CD4-positive, alpha-beta T cell treated with Interleukin-4 for 1 hour (primary cell): ENCODE results near the gene XXYLT1.

Experiments used
- DNase-seq, 2 donors: peaks; one replicate each; pipeline ENCODE4 v3.0.0-alpha.2; 2020 to 2022

Gene XXYLT1

DNA sequence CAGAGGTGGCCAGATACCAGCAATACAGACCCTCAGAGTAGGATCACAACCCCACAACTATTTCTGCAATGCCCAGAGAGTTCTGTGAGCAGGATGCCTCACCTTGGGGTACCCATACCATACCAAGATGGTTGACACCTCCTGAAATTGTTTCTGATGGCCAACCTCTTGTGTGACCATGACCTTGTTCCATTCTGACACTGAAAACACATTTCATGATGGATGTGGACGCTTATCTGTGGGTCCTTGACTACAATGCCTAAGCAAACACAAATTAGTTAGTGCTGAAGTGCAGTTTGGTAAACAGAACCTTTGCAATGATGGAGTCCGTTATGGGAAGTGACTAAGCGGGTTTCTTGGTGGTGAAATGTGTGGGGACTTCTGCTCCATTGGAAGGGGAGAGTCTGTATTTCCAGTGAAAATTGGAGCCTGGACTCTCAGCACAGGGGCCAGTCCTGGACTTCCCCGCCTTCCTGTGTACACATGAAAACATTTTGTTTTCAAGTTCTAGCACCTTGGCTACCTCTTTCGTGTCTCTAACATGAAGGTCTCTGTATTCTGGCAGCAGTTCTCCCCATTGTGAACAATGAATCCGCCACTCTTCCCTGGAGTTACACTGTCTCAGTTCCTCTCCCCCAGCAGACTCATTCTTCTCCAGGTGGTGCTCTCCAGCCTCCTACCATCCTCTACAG, 106.2 kb downstream of the XXYLT1 start:
- peak in 1 of 2 donors; percentile 51 for DNase-seq

- DNase-seq, result no peak
Observed at GRCh38 chr3:195163719-195164572, 107.0 kb downstream of the XXYLT1 start.

DNA sequence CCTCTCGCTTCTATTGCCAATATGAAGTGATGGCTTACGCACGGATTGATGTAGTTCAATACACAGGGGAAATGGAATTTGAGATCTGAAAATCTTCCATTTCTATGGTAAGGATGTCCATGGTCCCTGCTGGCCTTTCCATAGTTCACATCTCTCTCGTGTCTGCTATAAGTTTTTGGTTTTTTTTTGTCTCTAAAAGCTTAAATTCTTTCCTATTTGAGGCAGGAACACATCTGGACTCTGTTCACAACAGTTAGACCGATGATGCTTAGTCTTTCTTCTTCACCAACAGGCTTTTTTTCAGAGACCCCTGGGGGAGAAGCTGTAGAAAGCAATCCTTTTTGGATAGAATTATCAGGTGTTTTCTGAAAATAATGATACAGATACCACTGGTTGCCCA, 108.1 kb downstream of the XXYLT1 start:
- no peak for DNase-seq

GRCh38 chr3:195162033-195162669, 108.8 kb downstream of the XXYLT1 start:
- peak in 1 of 2 donors; percentile 23 for DNase-seq

DNA sequence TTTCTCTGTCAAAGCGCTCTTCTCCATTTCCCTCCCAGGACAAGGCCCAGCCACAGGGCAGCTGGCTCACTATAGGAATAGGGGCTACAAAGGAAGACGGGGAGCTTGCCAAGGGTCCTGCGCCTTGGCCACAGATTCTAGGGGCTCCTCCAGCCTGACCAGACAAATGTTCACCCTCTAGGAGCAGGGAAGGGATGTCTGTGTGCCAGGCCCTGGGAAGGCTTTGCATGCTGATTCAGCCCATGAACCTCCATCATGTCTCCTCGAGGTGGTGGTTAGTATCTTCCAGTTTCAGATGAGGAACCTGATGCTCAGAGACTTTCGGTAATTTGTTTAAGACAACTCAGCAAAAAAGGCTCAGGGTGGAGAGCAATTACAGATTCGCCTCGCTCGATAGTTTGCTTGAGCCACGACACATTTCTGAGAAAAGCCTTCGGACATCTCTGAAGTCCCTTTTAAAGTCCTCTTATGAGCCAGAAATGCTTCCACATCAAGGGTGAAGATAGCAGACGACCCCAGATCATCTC, 110.0 kb downstream of the XXYLT1 start:
- no peak for DNase-seq

GRCh38 chr3:195160257-195160898, 110.6 kb downstream of the XXYLT1 start:
- DNase-seq, result no peak

- DNase-seq, result no peak
Observed at GRCh38 chr3:195159814-195160165, 111.2 kb downstream of the XXYLT1 start.

DNA sequence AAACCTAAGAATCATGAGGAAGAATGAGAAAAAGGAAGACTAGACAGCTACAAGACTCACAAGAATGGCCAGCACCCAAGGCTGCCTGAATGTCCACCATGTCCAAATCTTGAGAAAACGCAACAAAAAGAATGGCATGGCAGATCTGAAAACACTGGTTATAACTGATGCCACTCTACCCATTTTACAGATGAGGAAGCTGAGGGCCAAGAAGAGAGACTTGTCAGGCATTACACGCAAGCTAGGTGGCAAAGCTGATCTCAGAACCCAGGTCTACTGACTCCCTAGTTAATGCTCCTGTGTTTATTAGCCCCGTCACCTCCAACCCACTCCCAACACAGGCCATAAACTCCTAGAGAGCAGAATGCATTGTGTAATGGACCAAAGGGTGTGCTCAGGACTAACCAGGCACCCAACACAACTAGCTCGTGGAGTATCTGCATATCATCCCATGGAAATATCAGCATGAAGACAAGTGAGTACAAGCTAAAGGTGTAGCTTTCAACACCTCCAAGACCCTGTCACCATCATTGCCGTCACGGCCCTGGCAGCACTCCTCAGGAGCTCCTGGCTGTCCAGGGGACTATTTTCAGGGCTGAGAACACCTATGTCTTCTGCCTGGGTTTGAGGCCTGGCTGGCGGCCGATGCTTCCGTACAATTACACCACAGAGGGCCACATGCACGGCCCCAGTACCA, 111.7 kb downstream of the XXYLT1 start:
- DNase-seq, result no peak

GRCh38 chr3:195156286-195156890, 114.6 kb downstream of the XXYLT1 start:
- no peak for DNase-seq

DNA sequence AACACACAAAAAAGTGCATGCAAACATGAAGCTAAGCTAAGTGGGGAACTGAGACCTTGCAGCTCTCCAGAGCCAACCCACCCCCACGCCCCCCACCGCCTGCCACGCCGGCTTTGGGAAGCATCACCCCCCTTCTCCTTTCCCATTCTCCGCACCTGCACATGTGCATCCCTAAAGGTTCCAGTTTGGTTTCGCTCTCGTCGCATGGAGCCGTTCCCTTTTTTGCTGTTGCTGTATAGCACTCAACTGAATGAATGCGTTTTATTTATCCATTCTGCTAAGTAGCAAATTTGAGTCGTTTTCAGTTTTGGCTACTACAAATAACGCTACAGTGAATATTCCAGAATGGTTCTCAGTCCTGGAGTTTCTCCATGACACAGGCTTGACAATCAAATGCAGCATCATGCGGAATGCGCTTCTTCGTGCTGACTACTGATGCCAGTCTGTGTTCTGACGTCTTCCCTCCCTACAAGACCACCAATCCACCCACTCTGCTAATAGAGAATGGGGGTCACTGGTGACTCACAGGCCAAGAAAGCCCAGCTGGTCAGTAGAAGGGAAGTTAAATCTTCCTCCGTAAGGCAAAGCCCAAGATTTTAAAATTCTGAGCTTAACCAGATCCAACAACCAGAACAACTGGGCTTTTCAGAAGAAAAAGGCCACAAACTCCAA, 115.3 kb downstream of the XXYLT1 start:
- DNase-seq, result no peak

DNA sequence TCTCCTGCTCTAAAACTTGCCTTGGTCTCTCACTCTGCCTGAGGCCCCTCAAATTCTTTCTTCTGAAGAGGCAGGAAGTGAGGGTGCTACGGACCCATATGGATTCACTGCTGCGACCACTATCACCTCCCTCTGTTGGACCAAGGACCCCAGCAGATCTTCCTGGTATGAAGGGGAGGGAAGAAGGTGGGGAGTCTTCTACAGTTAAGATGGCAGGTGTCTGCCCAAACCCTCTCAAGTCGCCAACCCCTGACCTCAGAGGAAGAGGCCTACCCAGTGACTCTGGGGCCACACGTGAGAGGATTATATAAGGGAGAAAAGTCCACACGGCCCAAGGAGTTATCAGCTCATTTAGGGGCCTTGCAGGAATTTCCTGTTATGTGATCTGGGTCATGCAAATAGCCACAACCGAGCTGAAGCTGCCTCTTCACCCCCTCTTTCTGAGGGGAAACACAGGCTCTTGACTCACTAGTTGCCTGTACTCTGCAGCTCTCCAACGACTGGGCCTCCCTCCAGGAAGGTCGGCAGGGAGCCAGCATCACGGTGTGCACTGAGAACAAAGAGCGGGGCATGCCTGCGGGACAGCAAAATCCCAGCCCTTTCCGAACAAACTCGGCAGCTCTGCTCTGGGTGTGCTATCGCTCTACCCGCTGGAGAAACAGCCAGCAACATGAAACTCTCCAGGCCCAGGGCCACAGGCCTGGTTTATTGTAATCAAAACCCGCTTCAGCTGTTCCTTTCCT, 116.0 kb downstream of the XXYLT1 start:
- no peak for DNase-seq

DNA sequence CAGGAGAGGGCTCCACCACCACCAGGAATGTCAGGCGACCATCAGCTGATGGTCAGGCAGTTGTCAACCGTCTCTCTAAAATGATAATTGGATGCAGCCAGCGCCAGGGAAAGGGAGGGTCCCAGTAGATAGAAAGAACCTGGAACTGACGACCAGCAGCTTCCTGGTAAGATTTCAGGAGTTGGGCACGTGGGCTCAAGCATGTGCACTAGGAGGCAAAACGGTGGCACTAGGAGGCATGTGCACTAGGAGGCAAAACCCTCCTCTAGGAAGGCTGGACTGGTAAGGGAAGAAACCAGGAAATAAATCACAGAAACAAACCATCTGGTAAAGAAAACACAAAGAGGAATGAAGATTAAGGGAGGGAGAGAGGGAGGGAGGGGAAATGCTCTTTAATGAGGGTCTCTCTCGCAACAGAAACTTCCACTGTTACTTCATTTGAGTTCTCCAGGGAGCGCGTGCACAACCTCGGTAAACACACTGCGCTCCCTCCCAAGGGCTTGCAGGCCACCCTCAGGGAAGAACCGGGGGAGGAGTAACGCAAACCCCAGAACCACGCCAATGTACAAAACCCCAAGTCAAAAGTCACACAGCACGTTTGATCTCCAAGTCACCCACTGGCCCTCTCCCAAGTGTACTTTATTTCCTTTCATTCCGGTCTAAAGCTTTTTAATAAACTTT, 116.7 kb downstream of the XXYLT1 start:
- DNase-seq, result no peak

GRCh38 chr3:195153653-195154052, 117.3 kb downstream of the XXYLT1 start:
- no peak for DNase-seq

DNA sequence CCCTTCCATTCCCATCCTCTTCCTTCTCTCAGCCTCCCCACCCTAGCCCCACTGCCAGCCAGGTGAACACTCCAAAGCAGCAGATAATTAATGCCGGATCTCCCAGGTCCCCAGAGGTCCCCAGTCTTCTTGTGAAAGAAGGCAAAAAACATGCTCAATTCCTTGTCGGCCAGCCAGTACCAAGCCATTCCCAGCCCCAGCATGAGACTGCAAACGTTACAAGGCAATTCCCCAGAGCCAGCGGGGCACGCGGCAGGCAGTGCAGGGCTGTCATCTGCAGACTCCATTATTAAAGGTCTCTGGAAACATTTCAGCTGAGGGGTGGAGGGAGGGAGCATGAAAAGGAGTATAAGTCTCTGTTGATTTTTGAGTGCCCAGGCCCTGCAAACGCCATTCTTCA, 117.8 kb downstream of the XXYLT1 start:
- DNase-seq, result no peak

DNA sequence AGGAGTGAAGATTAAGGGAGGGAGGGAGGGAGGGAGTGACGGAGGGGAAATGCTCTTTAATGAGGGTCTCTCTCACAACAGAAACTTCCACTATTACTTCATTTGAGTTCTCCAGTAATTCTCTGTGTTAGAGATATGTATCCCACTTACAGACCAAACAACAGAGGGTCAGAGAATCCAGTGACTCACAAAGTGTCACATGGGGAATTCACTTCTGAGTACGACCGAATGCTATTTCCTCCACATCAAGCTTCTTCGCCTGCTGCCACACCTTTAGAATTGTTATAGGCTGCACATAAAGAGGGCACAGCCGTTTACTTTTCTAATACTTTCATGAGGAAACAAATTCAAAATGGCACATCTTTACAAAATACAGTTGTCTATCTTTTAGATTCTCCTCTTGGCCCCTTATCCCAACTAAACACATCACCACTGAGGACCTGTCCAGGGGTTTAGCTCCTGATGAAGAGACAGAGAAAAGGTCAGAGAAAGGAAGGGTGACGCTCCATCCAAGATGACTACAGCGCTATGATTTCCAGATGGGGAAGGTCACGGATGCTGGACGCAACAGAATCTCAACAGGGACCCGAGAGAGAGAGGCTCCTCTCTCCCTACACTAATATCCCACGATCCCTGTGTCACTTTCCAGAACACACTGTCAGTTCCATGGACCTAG, 119.0 kb downstream of the XXYLT1 start:
- DNase-seq, result no peak

- no peak for DNase-seq
Observed at GRCh38 chr3:195151402-195151801, 119.6 kb downstream of the XXYLT1 start.

- peak; percentile 24 to 26 for DNase-seq
Observed at GRCh38 chr3:195150181-195151118, 120.5 kb downstream of the XXYLT1 start.
